Endothelial cell (in vitro differentiated cells): Measurements from ENCODE around the gene HOXC10. TPM values are rescaled to one million over a fixed set of nuclear protein-coding genes. Genes with fewer than 3 reads are reported as not detected.

Experiments used
- DNase-seq: peaks from one replicate; pipeline ENCODE4 v3.0.0; 2021; ENCODE audit warnings: low spot score
- H3K27ac Mint-ChIP-seq: one replicate; pipeline ENCODE4 v1.8.0; 2021; ENCODE audit warnings: mixed read lengths, inconsistent platforms; ENCODE audit not compliant: unreplicated experiment
- H3K27me3 Mint-ChIP-seq: one replicate; pipeline ENCODE4 v1.8.0; 2021; ENCODE audit warnings: mild to moderate bottlenecking, moderate library complexity, mixed read lengths, inconsistent platforms; ENCODE audit not compliant: unreplicated experiment
- H3K36me3 Mint-ChIP-seq: one replicate; pipeline ENCODE4 v1.8.0; 2021; ENCODE audit warnings: mild to moderate bottlenecking, low read depth, mixed read lengths, inconsistent platforms; ENCODE audit not compliant: unreplicated experiment
- H3K4me1 Mint-ChIP-seq: one replicate; pipeline ENCODE4 v1.8.0; 2021; ENCODE audit warnings: mild to moderate bottlenecking, mixed read lengths, inconsistent platforms; ENCODE audit not compliant: unreplicated experiment
- H3K4me3 Mint-ChIP-seq: one replicate; pipeline ENCODE4 v1.8.0; 2021; ENCODE audit warnings: mild to moderate bottlenecking, mixed read lengths, inconsistent platforms; ENCODE audit not compliant: unreplicated experiment
- H3K9me3 Mint-ChIP-seq: one replicate; pipeline ENCODE4 v1.8.0; 2021; ENCODE audit warnings: mixed read lengths, inconsistent platforms; ENCODE audit not compliant: unreplicated experiment
- total RNA-seq: library from RNA; stranded (reverse); fragmentation: NEBNext Ultra II Directional; extraction: Animal tissue kit (Norgen Biotek cat#: 25700); gene quantifications from one replicate; pipeline ENCODE4 v1.2.1, GENCODE V29; 2021; ENCODE audit not compliant: unreplicated experiment
- TF ChIP-seq, protein P1 (sequence below): fragments of 200-600 bp; sonication (generic); IDR thresholded peaks from one replicate; pipeline ENCODE4 v1.5.0; 2021; ENCODE audit warnings: antibody characterized with exemption; ENCODE audit not compliant: unreplicated experiment

Gene HOXC10
- total RNA-seq, 1 donor from 2014 or later, result 1.9 TPM

DNA sequence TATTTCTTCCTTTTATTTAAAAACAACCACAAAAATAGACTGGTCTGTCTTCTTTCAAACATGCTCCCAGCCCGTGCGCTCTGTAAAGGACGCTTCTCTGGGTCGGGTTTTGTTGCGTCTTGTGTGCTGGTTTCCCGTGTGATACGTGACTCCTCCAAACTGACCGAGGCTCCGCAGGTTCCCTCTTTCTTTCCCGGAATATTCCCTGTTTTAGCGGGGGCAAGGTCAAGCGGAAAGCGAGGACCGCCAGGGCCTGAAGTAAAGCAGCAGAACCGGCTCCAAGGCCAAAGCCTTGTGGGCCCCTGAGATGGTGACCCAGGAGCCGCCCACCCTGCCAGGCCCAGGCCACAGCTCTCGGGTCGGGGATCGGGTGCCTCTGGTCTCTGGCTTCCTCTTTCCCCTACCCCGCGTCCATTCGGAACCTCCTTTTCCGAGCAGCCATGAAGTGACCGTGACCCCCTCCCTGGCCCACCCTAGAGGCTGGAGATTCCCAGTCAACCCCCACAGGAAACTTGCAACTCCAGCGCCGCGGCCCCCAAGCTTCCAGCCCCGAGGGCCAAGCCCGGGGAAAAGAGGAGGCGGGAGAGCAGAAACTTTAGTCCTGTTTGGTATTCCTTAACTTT lies 885 bp upstream of the HOXC10 start:
- Mint-ChIP-seq H3K27me3 (peaks cover 33% of the 10 kb centered on the region), H3K4me3 (no peak overlapping the region), H3K27ac (peak overlapping the region; percentile 89), H3K9me3 (no peaks in the 10 kb centered on the region), H3K36me3 (no peaks in the 10 kb centered on the region), H3K4me1 (peaks cover 59% of the 10 kb centered on the region)
- DNase-seq, result no peak
- TF ChIP-seq, protein P1, sequence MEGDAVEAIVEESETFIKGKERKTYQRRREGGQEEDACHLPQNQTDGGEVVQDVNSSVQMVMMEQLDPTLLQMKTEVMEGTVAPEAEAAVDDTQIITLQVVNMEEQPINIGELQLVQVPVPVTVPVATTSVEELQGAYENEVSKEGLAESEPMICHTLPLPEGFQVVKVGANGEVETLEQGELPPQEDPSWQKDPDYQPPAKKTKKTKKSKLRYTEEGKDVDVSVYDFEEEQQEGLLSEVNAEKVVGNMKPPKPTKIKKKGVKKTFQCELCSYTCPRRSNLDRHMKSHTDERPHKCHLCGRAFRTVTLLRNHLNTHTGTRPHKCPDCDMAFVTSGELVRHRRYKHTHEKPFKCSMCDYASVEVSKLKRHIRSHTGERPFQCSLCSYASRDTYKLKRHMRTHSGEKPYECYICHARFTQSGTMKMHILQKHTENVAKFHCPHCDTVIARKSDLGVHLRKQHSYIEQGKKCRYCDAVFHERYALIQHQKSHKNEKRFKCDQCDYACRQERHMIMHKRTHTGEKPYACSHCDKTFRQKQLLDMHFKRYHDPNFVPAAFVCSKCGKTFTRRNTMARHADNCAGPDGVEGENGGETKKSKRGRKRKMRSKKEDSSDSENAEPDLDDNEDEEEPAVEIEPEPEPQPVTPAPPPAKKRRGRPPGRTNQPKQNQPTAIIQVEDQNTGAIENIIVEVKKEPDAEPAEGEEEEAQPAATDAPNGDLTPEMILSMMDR, result no peak

DNA sequence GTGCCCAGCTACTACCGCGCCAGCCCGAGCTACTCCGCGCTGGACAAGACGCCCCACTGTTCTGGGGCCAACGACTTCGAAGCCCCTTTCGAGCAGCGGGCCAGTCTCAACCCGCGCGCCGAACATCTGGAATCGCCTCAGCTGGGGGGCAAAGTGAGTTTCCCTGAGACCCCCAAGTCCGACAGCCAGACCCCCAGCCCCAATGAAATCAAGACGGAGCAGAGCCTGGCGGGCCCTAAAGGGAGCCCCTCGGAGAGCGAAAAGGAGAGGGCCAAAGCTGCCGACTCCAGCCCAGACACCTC lies 697 bp downstream of the HOXC10 start:
- Mint-ChIP-seq H3K36me3 (peaks cover 4% of the 10 kb centered on the region), H3K27ac (no peak overlapping the region), H3K27me3 (peaks cover 37% of the 10 kb centered on the region), H3K4me1 (peaks cover 66% of the 10 kb centered on the region), H3K9me3 (no peaks in the 10 kb centered on the region), H3K4me3 (no peak overlapping the region)
- DNase-seq, result no peak
- TF ChIP-seq, protein P1, result no peak

DNA sequence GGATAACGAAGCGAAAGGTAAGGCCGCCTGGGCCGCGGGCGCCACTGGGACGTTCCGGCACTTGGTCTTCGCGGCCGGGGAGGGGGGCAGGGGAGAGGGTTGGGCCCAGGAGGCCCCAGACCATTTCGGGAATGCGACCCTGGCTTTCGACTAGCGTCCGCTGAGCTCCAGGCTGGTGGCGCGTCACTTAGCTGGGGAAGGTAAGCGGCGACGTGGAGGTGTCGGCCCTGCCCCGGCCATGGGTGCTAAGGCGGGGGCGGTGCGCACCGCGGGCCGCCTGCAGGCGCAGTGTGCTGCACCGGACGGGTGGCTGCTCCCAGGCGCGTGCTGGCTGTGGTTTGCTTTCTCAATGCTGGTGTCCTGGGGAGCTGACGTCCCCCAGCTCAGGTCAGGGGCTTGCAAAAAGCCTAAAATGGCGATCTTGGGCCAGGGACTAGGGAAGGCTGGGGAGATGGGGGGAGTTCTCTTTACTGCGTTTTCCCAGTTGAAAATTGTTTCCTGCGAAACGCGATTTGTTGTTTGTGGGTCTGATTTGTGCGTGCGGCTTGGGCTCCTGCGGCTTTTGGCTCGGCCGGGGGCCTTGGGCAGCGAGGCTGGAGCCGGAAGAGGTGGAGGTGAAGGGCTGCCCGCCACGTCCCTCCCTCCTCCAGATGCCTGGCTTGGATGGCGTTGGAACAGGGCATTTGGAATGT lies 1.2 kb downstream of the HOXC10 start:
- Mint-ChIP-seq H3K36me3 (peaks cover 4% of the 10 kb centered on the region), H3K9me3 (no peaks in the 10 kb centered on the region), H3K27ac (no peak overlapping the region), H3K4me1 (peaks cover 67% of the 10 kb centered on the region), H3K27me3 (peaks cover 39% of the 10 kb centered on the region), H3K4me3 (peak overlapping the region; percentile 78)
- no peak for DNase-seq
- TF ChIP-seq, protein P1, result no peak

DNA sequence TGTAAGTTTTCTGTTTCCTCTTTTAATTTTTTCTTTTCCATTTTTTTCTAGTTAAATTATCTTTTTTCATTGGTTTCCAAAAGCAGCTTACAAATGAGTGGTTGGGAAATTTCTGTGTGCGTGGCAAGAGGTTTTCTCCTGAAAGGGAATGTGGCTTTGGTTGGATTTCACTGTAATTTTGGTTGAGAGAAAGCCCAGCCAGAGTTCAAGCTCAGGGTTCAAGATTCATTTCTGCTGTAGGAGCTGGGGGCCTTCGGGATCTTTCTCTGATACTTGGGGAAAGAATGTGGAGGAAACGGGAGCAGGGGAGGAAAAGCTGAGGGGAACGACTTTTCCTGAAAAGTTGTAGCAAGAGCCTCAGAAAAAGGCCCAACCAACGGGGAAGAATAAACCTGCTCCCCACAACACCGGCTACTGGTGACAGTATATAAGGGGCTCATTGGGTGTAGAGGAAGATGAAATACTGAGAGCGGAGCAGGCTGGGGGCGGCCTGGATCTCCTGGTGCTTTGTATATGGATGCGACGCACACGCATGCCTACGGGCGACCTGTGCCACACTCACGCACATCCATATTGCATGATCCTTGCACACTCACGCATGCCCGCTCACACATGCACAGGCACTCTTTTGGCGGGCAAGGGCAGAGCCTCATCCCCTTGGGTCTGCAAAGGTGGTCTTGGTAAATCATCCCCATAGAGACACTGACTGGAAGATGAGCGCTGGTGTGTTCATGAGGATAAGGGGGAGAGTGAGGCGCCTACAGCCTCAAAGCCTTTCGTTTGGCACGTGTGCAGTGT lies 1.9 kb downstream of the HOXC10 start:
- peaks cover 4% of the 10 kb centered on the region for H3K36me3 Mint-ChIP-seq
- H3K27me3 Mint-ChIP-seq, result peaks cover 42% of the 10 kb centered on the region
- H3K4me1 Mint-ChIP-seq, result peaks cover 68% of the 10 kb centered on the region
- TF ChIP-seq, protein P1, result no peak
- no peak overlapping the region for H3K4me3 Mint-ChIP-seq
- H3K9me3 Mint-ChIP-seq, result no peaks in the 10 kb centered on the region
- H3K27ac Mint-ChIP-seq, result no peak overlapping the region
- DNase-seq, result no peak

DNA sequence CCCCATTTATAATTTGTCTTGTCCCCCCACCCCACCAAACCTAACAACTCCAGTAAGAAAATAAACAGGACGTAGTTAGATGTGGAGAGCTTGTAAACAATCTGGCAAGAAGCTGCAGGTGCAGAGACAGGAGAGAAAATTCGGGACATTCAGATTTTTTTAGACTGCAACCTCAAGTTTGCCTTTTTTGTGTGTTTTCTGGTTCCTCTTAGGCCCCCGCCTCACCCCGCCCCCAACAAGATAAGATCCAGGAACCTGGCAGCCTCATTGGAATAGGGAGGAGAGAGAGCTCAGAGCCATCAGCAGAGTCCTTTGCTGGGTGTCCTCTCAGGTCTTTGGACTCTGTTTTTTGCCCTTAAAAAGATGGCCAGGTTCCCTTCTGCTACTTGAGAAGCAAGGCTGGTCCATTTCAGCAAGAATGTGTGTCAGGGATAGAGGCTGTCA lies 2.9 kb downstream of the HOXC10 start:
- no peak for DNase-seq
- Mint-ChIP-seq H3K4me3 (no peak overlapping the region), H3K27me3 (peaks cover 42% of the 10 kb centered on the region), H3K9me3 (no peaks in the 10 kb centered on the region), H3K27ac (no peak overlapping the region), H3K4me1 (peaks cover 62% of the 10 kb centered on the region), H3K36me3 (peaks cover 4% of the 10 kb centered on the region)
- TF ChIP-seq, protein P1, result no peak
